ENCODE results near the gene PTPN18.
"Not testable (repeated sequence)": the region's sequence is repeated elsewhere in the genome, so short reads cannot be mapped to it uniquely, and the experiment has no call there.

The PTPN18 gene

GRCh38 chr2:130388221-130388907 is 32.5 kb downstream of the PTPN18 start:
- Mint-ChIP-seq H3K36me3 (peaks cover 9 to 16% of the 10 kb centered on the region in 2 donors), H3K4me1 (peaks cover 34 to 40% of the 10 kb centered on the region in 2 donors), H3K27ac (no peak overlapping the region), H3K4me3 (no peak overlapping the region), H3K27me3 (peaks cover 0 to 10% of the 10 kb centered on the region in 2 donors), H3K9me3 (no peaks in the 10 kb centered on the region)
- ATAC-seq (replicated peaks), result no peak
- DNase-seq, result no peak

DNA sequence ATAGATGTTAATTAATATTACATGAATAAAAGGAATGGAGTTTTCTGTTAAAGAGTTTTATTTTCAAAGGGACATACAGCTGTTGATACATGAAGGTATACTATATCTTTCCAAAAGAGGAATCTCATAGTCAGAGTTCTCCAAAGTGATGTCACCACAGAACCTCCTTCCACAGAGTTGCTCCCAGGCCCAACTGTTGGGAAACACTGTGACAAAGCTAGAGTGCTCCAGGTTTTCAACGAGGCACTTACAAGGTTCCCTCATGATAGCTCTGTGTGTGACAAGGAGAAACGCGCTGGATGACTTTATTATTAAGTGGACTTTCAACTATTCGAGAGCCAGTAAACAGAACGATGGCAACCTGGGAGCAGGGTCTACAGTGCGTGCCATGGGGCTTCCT is 33.5 kb downstream of the PTPN18 start:
- H3K27me3 Mint-ChIP-seq, result peaks cover 0 to 14% of the 10 kb centered on the region in 2 donors
- no peak overlapping the region for H3K27ac Mint-ChIP-seq
- no peak for DNase-seq
- H3K4me1 Mint-ChIP-seq, result peaks cover 37 to 40% of the 10 kb centered on the region in 2 donors
- H3K4me3 Mint-ChIP-seq, result no peak overlapping the region
- no peaks in the 10 kb centered on the region for H3K9me3 Mint-ChIP-seq
- no peak for ATAC-seq (replicated peaks)
- peaks cover 13 to 17% of the 10 kb centered on the region in 2 donors for H3K36me3 Mint-ChIP-seq

DNA sequence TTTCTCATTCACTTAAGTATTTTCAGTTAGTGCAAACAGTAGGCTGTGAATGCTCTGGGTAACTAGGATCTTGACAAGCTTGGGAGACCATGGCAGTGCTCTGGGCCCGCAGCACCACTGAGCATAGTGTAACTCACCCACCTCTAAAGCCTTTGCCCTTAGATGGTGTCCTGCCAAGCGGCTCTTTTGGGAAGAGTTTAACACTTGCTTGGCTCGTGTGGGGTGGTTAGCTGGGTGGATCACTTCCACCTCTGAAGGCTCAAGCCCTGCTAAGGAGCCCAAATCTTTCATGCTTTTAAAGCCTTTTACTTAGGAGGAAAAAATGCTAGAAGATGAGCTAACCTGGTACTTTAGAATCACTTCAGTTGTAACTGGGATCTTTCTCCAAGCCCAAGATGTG is 33.9 kb downstream of the PTPN18 start:
- Mint-ChIP-seq H3K36me3 (peaks cover 16 to 21% of the 10 kb centered on the region in 2 donors), H3K4me3 (no peak overlapping the region), H3K9me3 (no peaks in the 10 kb centered on the region), H3K4me1 (peaks cover 37 to 40% of the 10 kb centered on the region in 2 donors), H3K27ac (no peak overlapping the region), H3K27me3 (peaks cover 0 to 14% of the 10 kb centered on the region in 2 donors)
- DNase-seq, result no peak
- ATAC-seq (replicated peaks), result no peak

GRCh38 chr2:130390460-130391057 is 34.7 kb downstream of the PTPN18 start:
- Mint-ChIP-seq H3K9me3 (no peaks in the 10 kb centered on the region), H3K4me1 (peaks cover 32 to 34% of the 10 kb centered on the region in 2 donors), H3K27me3 (peaks cover 0 to 14% of the 10 kb centered on the region in 2 donors), H3K4me3 (peak overlapping the region; percentile 90 to 94), H3K27ac (peak overlapping the region; percentile 91), H3K36me3 (peaks cover 16 to 22% of the 10 kb centered on the region in 2 donors)
- DNase-seq, result no peak
- peak; percentile 24 to 32 for ATAC-seq (replicated peaks)

DNA sequence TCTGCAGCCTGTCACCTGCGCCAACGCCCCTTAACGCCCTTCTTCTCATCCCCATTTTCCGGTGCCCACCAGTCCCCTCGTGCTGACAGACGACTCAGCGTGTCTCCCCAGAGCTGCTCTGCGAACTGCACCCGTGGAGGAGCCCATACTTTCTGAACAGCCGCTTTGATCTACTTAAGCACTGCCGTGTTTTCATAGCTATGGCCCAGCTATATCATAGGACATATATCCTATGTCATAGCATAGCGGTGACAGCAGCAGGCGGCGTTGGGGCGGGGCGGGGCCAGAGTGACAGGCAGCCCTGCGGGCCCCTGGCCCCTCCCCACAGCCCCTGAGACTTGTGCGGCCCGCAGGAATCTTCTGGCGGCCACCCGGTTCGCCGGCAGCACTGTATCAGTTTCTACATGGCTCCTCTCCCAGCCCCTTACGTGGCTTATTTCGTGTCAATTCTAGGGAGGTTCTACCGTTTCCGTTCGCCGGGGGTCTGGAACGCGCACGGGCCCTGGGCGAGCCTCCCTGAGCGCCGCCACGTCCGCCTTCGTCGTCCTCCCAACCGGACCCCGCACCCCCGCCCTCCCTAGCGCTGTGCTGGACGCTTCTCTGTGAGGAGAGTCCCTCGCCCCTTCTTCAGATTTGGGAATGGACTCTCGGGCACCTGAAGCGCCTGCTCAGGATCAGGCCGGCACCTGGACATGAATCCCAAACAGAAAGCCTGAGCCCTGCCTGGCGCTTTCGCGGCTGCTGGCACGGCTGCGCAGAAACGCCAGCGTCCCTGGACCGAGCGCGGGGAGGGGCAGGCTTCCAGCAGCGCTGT is 35.4 kb downstream of the PTPN18 start:
- peaks cover 26 to 27% of the 10 kb centered on the region in 2 donors for H3K4me1 Mint-ChIP-seq
- H3K27ac Mint-ChIP-seq, result peak overlapping the region; percentile 91
- H3K4me3 Mint-ChIP-seq, result peak overlapping the region; percentile 90 to 94
- peaks cover 0 to 20% of the 10 kb centered on the region in 2 donors for H3K27me3 Mint-ChIP-seq
- H3K36me3 Mint-ChIP-seq, result peaks cover 16 to 22% of the 10 kb centered on the region in 2 donors
- ATAC-seq (replicated peaks) (peak; percentile 95 to 97), DNase-seq (peak; percentile 63)
- no peaks in the 10 kb centered on the region for H3K9me3 Mint-ChIP-seq

- H3K27me3 Mint-ChIP-seq, result peaks cover 0 to 26% of the 10 kb centered on the region in 2 donors
- peaks cover 16 to 20% of the 10 kb centered on the region in 2 donors for H3K36me3 Mint-ChIP-seq
- H3K4me1 Mint-ChIP-seq, result peaks cover 22 to 24% of the 10 kb centered on the region in 2 donors
- no peak for ATAC-seq (replicated peaks)
- DNase-seq, result no peak
- H3K4me3 Mint-ChIP-seq, result peak overlapping the region; percentile 90 to 94
- H3K9me3 Mint-ChIP-seq, result no peaks in the 10 kb centered on the region
- peak overlapping the region; percentile 91 for H3K27ac Mint-ChIP-seq
Observed at GRCh38 chr2:130391872-130392670, 36.2 kb downstream of the PTPN18 start.

DNA sequence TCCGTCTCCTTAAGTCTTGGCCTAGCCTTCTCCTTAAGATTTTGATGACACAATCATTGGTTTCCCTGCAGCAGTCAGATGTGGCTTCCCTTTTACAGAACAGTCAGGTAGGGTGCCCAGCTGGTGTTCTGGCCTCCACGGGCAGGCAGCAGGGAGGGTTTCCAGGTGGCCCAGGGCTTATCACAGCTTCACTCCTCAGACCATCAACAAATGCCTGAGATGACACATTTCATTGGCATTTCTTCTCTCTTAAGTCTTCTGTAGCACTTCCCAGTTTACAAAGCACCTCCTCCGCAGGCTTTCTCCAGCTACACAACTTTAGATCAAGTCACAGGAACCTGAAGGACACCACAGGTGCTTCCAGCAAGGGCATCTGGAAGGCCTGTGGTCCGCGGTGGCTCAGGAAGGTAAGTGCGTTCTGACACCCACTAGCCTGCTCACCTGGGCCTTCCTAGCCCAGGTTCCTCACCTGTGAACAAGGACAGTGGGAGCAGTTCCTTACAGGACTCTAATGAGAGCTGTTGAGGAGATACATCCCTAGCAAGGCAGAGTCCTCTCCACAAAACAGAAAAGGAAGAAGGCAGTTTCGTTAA is 37.6 kb downstream of the PTPN18 start:
- H3K9me3 Mint-ChIP-seq, result no peaks in the 10 kb centered on the region
- peaks cover 0 to 26% of the 10 kb centered on the region in 2 donors for H3K27me3 Mint-ChIP-seq
- H3K4me3 Mint-ChIP-seq, result no peak overlapping the region
- H3K27ac Mint-ChIP-seq, result no peak overlapping the region
- H3K36me3 Mint-ChIP-seq, result peaks cover 14 to 16% of the 10 kb centered on the region in 2 donors
- H3K4me1 Mint-ChIP-seq, result peaks cover 18 to 19% of the 10 kb centered on the region in 2 donors
- no peak for ATAC-seq (replicated peaks)
- DNase-seq, result no peak

DNA sequence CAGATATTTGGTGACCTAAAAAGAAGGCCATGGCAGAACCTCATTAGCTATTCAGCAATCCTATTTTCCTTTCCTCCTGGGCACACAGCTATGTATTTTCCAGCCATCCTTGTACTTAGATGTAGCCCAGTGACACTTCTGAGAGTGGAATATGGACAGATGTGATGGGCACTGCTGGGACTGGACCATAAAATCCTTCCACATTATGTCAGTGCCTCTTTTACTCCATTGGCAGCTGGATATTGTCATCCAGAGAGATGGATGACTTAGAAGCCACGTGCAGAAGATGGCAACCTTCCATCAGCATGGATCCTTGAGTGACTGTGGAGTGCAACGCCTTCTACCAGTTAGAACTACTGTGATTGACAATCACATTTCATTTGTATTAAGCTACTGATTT is 50.4 kb downstream of the PTPN18 start:
- not testable (repeated sequence) for H3K27ac Mint-ChIP-seq; DNase-seq; ATAC-seq (replicated peaks); H3K27me3 Mint-ChIP-seq; H3K9me3 Mint-ChIP-seq; H3K4me3 Mint-ChIP-seq; H3K36me3 Mint-ChIP-seq; H3K4me1 Mint-ChIP-seq

DNA sequence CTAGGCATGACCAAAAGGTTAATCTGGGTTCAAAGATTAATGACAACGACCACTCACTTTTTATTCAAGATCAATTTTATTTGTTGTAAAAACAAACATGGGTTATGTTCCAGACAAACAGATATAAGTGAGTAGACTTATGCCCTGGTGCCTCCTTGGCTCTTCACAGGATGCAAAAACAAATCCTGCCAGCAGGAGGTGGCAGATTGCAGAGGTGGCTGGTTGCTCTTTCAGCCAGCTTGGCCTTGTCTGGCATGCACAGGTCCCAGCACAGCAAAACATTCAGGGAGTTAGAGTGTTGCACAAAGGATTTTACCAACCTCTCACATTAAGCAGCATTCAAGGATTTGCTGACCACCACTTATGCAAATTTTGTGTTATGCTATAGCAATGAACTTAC is 60.8 kb downstream of the PTPN18 start:
- not testable (repeated sequence) for H3K27ac Mint-ChIP-seq; H3K4me3 Mint-ChIP-seq; H3K36me3 Mint-ChIP-seq; ATAC-seq (replicated peaks); H3K4me1 Mint-ChIP-seq; DNase-seq; H3K9me3 Mint-ChIP-seq
- H3K27me3 Mint-ChIP-seq, result peaks cover 8 to 12% of the 10 kb centered on the region in 2 donors

DNA sequence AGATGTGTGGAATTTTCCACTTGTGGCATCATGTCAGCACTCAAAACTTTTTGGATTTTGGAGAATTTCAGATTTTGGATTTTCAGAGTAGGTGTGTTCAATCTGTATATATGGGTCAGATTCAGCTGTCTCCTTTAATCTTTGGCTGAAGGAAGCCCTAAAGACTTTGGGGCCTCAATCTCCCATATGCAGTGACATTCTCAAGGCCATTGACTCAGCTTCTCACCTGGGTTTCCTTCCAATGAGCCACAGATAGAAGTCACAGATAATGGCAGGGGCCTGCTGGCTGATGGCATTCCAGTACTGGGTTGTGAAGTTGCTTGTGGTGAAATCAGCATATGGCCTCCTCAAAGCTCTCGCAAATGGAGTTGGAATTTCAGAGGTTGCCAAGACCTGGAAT is 63.0 kb downstream of the PTPN18 start:
- H3K4me3 Mint-ChIP-seq, result not testable (repeated sequence)

More for the DNA sequence above, 63.0 kb downstream of the PTPN18 start:
- H3K27ac Mint-ChIP-seq; H3K9me3 Mint-ChIP-seq; DNase-seq; ATAC-seq (replicated peaks); H3K4me1 Mint-ChIP-seq; H3K36me3 Mint-ChIP-seq: not testable (repeated sequence)
- peaks cover 8 to 19% of the 10 kb centered on the region in 2 donors for H3K27me3 Mint-ChIP-seq
